GM18909 (cell line): ENCODE results near the gene HCLS1.

ENCODE experiments used
- ATAC-seq: cut with Tn5 transposase; IDR thresholded peaks from one replicate; pipeline ENCODE4 v1.9.1; 2021; ENCODE audit warnings: mild to moderate bottlenecking; ENCODE audit not compliant: unreplicated experiment, poor library complexity

HCLS1 gene

GRCh38 chr3:121659586-121659985 lies 1.1 kb downstream of the HCLS1 start:
- ATAC-seq: no peak

- ATAC-seq: no peak
Measured at GRCh38 chr3:121658716-121659435, 1.8 kb downstream of the HCLS1 start.

GRCh38 chr3:121654493-121655385 lies 6.0 kb downstream of the HCLS1 start:
- ATAC-seq: peak; percentile 75

- no peak for ATAC-seq
Measured at GRCh38 chr3:121651684-121652083, 9.0 kb downstream of the HCLS1 start.

- no peak for ATAC-seq
Measured at GRCh38 chr3:121649645-121650044, 11.1 kb downstream of the HCLS1 start.

GRCh38 chr3:121648219-121648958 lies 12.3 kb downstream of the HCLS1 start:
- ATAC-seq: no peak

- no peak for ATAC-seq
Measured at GRCh38 chr3:121645054-121645453, 15.6 kb downstream of the HCLS1 start.

- no peak for ATAC-seq
Measured at GRCh38 chr3:121642601-121643314, 17.9 kb downstream of the HCLS1 start.

GRCh38 chr3:121641127-121641526 lies 19.6 kb downstream of the HCLS1 start:
- no peak for ATAC-seq

- no peak for ATAC-seq
Measured at GRCh38 chr3:121637922-121638321, 22.8 kb downstream of the HCLS1 start.

- no peak for ATAC-seq
Measured at GRCh38 chr3:121630355-121630754, 30.3 kb downstream of the HCLS1 start.

GRCh38 chr3:121629601-121630000 lies 31.1 kb downstream of the HCLS1 start:
- no peak for ATAC-seq

GRCh38 chr3:121627622-121628021 lies 33.1 kb downstream of the HCLS1 start:
- no peak for ATAC-seq

GRCh38 chr3:121627211-121627610 lies 33.5 kb downstream of the HCLS1 start:
- no peak for ATAC-seq

- ATAC-seq: no peak
Measured at GRCh38 chr3:121626495-121626894, 34.2 kb downstream of the HCLS1 start.

GRCh38 chr3:121624147-121624899 lies 36.4 kb downstream of the HCLS1 start:
- ATAC-seq: no peak

- no peak for ATAC-seq
Measured at GRCh38 chr3:121621491-121621890, 39.2 kb downstream of the HCLS1 start.

GRCh38 chr3:121619691-121620090 lies 41.0 kb downstream of the HCLS1 start:
- ATAC-seq: no peak

GRCh38 chr3:121606106-121606505 lies 54.6 kb downstream of the HCLS1 start:
- no peak for ATAC-seq

- no peak for ATAC-seq
Measured at GRCh38 chr3:121604759-121605158, 55.9 kb downstream of the HCLS1 start.
